ENCODE data around the gene BTBD19.
"Not testable (repeated sequence)": the region's sequence is repeated elsewhere in the genome, so short reads cannot be mapped to it uniquely, and the experiment has no call there.

The BTBD19 gene

DNA sequence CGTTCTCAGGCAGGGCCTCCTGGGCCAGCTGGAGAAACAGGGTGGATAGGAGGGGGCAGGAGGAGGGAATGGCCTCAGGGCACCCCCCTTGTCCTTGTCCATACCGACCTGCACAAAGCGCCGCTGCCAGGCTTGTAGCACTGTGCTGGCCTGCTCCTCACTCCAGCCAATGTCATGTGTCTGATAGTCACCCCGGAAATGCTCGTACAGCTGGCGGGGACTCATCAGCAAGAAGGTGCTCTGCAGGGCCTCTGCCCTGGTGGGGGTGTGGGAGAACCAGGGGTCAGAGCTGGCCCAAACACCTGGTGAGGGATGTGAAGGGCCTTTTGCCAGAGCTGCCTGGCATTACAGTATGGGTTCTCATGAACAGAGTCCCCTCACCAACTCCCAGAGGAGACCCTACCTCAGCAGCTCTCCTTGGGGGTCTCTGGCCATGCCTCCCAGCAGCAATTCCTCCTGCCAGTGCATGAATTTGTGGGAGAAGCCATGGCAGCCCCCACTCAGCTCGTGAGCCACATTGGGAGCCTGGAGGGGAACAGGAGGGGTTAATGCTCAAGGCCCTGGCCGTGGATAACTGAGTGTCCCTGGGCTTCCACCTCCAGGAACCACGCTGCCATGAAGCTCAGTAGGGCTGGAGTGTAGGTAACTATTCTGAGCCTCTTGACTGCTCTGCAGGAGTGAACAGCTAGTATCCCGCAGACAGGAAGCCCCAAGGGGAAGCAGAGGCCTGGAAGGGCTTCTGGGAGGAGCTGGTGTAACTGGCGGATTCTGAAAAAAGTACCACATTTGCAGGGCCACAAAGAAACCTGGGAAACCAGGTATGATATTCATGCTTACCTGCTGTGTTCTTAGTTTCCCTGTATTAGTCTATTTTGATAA is 21.4 kb downstream of the BTBD19 start:
- no peak for DNase-seq

DNA sequence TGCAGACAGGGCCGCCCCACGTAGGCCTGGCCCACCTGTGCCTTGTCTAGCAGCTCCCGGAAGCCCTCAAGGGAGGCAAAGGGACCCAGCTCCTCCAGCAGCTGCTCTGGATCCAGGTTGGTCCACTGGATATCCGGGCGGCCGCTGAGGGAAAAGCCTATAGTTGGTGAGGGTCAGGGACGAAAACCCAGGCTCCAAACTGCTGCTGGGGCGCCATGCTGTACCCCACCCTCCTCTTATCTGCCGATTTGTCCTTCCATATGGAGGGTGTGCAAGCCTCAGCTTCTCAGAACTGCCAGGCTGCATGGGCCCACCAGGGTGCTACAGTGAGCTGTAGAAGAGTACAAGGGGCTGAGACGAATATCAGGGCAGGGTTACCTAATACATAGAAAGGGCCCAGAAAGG is 22.6 kb downstream of the BTBD19 start:
- DNase-seq: no peak

DNA sequence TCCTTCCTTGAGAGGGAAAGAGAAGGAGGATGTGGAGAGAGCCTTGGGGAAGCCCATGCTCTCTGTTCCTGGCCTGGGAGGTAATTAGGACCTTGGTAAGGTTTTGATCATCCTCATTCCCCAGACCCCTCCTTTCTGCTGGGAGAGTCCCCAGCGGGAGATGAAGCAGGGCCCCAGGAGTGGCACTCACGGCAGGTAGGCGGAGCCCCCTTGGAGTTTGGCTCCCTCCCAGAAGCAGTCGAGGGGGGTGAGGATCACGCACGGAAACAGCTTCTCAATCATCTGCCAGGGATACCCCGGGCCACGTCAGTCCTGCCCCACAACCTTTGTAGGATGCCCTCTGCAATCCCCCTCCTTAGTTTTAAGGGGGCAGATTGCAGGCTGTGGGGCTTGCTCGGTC is 23.2 kb downstream of the BTBD19 start:
- DNase-seq: no peak

DNA sequence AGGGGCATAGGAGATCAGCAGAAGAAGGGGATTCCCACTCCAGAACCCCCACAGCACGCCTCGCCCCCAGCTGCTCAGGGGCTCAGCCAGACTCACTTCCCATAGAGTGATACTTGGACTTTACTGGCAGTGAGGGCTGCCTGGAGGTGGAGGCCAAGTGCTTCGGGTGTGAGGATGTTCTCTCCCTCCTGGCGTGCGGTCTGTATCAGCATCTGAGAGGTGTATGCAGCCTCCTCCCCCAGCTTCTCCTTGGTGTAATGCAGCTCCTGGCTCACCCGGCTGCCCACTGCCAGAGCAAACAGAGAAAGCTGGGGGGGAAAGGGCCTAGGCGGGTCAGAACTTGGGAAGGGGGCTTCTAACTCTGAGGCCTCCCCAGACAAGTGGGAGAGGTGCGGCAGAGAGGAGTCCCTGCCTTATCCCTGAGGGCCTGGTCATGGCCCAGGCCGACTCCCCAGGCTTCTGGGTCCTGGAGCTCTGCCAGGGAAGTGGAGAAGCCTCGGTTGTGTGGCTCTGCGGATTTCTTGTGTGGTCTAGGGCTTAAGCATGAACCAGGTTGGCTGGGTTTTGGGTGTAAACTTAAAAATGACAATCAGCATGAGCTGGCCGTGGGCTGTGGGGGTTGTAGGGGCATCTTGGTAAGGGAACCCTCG is 23.9 kb downstream of the BTBD19 start:
- DNase-seq: no peak

DNA sequence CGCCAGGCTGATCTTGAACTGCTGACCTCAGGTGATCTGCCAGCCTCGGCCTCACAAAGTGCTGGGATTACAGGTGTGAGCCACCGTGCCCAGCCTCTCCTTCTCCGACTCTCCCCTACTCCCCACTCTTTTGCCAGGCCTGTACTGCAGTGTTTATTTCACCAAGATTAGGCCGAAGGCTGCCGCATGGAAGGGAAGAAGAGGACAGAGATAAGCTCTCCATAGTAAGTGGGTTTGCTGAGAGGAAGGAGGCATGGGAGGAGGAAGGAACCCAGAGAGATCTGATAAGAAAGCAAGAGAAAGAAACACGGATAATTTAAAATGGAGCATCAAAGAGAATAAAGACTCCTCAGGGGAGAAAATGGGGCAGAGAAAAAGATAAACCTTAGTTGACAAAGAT is 26.0 kb downstream of the BTBD19 start:
- no peak for DNase-seq

DNA sequence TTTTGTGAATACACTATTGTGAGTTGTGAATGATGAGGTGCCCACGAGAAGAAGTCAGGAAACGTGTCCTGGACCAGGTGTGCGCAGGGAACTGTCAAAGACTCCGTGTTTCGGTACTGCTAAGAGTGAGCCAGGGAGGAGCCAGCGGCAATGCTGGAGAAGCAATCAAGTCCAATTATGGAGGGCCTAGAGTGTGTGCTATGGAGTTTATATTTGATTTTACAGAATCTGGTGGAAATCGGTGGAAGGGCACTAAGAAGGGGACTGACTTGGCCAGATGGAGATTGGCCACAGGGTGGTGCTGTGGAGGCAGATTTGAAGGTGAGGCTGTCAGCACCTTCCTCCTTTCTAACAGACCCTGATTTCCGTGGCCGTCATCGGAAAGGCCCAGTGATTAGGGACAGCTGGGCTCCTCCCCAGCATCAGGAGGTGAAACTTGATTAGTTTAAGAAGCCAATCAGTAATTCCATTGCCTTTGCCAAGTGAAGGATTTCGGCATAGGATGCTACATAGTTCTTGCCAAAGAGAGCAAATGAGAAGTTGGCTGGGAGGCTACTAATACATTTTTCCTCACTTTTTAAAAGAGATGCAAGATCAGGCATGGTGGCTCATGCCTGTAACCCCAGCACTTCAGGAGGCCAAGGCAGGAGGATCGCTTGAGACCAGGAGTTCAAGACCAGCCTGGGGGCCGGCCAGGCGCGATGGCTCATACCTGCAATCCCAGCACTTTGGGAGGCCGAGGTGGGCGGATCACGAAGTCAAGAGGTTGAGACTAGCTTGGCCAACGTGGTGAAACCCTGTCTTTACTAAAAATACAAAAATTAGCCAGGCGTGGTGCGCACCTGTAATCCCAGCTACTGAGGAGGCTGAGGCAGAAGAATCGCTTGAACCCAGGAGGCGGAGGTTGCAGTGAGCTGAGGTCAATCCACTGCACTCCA is 27.7 kb downstream of the BTBD19 start:
- peak; percentile 68 for DNase-seq

DNA sequence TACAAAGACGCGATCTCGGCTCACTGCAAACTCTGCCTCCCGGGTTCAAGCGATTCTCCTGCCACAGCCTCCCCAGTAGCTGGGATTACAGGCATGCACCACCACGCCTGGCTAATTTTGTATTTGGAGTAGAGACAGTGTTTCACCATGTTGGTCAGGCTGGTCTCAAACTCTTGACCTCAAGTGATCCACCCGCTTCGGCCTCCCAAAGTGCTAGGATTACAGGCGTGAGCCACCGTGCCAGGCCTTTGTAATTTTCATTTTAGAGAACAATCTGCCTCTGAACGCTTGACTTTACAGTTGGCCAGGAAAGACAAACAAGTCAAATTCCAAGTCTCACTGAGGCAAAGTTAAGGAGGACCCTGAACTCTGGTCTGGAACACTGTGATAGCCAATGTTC is 30.0 kb downstream of the BTBD19 start:
- not testable (repeated sequence) for DNase-seq

DNA sequence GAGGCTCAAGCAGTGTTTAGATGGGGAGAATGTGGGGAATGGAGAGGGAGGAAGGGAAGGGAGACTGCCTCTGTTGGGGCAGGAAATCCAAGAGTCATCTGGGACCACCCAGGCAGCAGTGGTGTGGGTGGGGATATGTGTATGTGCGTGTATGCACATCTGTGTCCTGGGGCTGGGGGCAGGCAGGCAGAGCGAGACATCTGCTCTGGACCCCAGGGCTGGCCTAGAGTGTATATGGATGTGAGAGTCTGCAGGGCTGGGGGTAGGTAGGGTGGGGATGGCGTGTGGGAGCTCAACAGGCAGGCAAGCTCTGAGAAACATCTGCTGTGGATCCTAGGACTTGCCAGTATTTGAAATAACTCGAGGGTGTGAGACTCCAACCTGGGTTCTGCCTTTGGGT is 31.3 kb downstream of the BTBD19 start:
- DNase-seq: no peak

DNA sequence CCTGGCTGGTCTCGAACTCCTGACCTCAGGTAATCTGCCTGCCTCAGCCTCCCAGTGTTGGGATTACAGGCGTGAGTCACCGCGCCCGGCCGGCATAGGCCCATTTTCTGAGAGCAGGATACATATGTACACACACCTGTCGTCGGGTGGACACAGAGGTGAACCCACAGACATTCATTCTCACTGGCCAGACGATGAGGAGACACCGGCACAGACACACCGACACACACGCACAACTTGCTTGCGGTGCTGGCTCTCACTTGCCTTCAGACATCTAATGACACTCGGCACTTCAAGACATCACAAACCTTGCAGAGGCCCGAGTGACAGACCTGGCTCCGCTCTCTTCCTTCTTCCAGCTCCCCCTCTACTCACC is 34.2 kb downstream of the BTBD19 start:
- DNase-seq: no peak

DNA sequence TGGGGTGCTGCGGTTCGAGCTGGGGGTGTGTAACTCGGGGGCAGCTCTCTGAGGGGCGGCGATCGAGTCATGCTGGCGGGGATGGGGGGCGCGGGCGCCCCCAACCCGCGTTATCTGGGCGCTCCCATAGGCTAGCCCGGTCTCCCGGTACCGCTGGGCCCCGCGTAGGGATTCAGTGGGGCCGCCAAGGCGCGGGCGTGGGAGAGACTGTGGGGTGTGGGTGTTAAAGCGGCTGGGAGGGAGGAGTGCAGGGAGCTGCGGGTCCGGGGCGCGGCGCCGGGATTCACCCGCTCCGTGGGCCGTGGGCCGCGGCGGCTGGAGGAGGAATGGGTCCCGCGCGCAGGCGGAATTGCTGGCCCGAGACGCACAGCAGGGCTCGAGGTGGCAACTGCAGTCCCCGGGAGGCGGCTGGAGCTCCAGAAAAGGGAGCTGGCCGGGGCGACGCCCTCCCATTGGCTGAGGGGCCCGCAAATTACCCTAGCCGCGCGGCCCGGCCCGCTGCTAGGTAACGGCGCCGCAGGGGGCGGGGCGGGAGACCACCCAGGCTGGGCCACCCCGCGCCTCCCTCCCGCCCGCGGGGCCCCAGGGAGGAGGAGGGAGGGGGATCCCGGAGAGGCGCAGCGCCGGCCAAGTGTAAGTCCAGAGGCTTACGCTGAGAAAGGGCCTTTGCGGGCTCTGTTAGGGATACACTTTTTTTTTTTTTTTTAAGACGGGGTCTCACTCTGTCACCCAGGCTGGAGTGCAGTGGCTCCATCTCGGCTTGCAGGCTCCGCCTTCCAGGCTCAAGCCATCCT is 34.7 kb downstream of the BTBD19 start, which contains the start of gene PTCH2:
TSS of gene PTCH2 (minus strand) at position 392 of the 794 bp plus-strand sequence. CDS start at position 71, 321 bp downstream.
- no peak for DNase-seq

DNA sequence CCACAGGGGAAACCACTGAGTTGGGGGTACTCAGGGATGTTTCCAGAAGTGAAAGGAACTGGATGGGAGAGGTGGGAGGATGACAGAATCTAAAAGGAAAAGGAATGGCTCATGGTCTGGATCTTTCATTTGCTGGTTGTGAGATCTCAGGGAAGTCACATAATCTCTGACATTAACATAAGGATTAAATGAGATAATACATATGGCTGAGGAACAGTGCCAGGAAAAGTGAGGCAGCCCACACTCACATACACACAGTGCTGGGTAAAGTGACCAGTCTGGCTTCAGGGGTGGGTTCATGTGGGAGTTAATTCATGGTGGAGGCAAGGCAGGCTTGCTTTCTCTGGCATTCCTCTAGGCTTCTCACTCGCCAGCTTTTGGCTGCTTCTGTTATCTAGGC is 38.7 kb downstream of the BTBD19 start:
- DNase-seq: no peak

DNA sequence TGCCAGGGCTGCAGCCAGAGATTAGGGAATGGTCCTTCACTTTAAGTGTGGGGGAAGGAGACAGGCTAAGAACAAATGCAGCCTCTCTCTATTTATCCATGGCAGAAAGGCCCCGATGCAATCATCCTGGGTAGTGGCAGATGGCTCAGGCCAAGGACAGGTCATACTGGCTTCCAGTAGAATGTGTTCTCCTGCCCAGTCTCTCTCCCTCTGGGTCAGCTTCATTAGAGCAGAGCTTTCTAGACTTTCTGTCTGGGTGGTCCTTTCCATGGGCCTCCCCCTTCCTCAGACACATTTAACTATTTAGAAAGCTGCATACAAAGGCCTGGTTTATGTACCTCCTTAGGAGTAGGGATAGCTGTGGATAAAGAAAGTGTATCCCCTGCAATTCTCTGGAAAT is 39.5 kb downstream of the BTBD19 start:
- no peak for DNase-seq

DNA sequence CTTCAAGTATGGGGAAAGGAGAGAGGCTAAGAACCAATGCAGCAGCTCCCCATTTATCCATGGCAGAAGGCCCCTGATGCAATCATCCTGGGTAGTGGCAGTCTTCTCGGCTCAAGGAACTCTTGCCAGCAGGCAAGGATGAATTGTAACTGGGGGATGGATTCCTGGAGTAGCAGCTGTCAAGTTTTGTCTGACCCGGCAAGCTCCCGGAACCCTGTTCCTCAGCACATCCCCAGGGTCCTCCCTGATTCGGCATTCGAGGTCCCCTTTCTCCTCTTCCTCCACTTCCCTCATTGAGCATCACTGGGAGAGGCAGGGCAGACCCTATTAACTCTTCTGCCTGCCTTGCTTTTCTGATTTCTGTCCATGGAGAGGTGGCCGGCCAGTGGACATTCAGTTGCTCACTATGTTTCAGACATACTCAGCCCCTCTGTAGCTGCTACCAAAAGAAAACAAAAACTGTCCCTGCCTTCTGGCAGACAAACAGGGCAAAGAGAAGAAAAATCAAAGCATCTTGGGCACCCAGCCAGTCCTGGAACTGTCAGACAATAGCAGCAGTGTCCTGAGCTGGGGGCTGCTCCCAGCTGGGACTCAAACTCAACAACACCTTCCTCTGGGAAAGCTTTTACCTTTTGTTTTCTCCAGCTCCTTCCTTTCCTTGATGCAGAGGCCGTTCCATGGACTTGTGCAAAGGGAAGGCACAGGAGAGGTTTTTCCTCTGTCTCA is 40.3 kb downstream of the BTBD19 start:
- no peak for DNase-seq

DNA sequence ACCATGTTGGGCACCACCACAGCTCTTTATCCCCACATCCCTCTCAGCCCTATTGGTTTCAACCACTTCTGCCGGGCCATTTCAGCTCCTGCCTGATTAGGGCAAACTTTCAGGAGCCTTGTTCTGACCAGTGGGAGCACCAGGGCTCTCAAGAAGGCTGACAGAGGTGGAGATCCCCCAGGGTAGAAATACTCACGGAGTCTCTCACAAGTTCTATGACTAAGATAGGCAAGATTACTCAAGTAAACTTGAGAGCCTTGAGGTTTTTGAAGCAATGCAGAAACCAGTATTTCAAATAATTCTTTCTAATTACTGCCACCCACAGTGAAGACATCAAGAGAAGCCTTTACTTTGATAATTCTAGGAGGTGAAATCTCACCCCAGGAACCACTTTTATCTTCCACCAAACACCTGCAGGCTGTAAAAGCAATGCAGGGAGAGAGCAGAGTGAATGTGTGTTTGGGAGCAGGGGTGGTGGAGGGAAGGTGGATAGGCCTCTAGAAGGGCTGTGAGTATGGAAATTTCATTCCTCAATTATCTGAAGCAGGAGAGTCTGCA is 41.3 kb downstream of the BTBD19 start:
- no peak for DNase-seq

DNA sequence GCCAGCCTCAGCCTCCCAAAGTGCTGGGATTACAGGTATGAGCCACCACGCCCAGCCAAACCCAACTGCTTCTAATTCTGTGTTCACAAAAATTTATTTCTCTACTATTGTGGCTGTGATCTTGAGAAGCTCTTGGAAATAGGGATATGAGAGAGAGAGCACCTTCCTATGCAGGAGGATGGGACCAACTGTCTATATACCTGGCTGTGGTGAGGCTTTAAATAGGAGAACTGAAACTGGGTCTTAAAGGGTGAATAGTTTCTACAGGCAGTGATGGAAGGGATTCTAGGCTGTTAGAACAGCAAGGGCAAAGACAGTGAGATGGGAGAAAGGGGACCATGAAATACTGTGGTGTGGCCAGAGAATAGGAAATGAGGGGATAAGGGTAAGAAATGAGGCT is 43.0 kb downstream of the BTBD19 start:
- DNase-seq: no peak

DNA sequence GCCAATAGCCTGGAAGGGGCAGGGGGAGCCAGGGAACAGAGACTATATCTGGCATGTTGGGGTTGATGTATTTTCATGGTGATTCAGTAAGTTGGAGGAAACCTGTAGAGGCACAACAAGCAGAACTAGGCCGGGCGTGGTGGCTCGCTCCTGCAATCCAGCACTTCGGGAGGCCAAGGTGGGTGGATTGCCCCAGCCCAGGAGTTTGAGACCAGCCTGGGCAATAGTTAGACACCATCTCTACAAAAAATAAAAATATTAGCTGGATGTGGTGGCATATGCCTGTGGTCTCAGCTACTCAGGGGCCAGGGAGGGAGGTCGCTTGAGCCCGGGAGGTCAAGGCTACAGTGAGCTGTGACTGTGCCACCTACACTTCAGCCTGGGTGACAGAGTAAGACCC is 44.9 kb downstream of the BTBD19 start:
- no peak for DNase-seq

DNA sequence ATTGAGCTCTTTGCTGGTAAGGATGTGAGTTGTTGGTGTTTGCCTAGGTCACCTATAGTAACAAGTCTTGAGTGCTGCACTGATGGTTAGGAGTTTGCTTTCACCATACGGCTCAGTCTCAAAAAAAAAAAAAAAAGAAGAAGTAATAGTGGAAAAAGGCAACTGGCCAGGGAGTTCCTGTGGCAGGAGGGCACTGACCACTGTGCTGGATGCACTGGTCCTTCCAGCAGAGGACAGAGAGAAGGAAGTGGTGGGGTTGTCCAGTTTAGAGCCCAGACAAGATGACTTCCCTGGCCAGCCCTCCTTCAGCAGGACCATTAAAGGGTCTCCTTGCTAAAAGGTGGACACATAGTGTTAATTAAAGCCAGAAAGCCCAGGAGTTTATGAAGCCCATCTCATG is 46.6 kb downstream of the BTBD19 start:
- no peak for DNase-seq

DNA sequence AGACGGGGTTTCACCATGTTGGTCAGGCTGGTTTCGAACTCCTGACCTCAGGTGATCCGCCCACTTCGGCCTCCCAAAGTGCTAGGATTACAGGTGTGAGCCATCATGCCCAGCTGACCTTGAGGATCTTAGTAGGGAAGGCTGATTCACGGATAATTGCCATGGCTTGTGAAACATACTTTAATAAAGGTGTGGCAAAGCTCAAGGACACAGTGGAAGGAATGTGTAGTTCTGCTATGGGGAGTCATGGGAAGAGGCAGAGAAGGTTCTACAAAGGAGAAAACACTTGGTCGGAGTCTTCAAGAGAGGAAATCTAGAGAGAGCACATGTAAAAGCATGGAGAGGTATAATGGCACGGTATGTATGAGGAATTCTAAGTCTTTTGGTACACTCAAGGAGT is 47.4 kb downstream of the BTBD19 start:
- no peak for DNase-seq

DNA sequence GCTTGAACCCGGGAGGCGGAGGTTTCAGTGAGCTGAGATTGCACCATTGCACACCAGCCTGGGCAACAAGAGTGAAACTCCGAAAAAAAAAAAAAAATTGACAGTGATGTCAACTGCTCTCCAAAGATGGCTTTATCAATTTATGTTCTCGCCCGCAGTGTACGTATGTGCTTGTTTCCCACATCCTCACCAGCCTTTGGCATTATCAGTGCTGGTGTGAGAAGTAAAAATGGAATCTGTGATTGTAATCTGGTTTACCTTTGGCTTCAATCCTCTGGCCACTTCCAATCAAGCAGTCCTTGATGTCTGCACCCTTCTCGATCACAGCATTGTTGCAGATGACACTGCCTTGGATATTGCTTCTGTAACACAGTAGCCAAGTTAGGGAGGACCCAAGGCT is 49.1 kb downstream of the BTBD19 start:
- no peak for DNase-seq

DNA sequence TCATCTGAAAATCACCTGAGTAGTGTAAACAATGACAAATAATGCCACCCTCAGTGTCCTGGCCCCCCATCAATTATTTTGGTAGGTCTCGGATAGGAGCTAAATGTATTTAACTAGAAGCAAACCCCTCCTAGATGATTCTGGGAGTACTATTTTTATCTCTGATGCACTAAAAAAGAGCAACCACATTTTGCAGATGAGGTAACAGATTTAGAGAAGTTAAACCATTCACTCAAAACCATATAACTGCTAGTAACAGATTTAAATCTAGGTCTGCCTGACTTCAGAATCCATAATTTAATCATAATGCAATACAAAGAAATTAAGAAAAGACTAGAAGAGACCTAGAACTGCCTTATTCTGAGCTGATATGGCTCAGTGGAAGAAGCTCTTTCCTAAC is 52.0 kb downstream of the BTBD19 start:
- no peak for DNase-seq

DNA sequence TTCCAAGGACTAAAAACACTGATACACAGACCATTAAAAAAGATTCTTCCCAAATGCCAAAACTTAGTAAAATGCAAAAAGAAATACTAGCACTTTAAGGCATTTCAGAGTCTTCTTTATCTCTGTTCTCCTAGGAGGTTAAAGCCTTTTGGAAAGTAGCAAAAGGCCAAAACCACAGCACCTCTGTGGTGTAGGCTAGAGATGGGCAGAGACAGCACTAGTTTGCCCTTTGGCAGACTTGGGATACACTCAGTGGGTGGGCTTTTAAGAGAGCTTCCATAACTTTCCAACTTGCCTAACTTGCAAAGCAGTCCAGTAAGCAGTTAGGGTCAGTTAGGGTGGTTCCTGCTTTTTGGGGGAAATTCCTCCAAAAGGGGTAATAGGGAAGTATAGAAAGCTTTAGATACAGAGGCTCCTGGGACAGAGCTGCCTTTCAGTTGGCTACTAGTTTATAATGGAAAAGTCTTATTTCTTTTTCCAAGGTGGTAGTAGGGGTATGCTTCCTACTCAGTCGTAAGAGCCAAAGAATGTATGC is 52.6 kb downstream of the BTBD19 start:
- no peak for DNase-seq
